ENCODE data around the gene TRIM4. TPM values are rescaled to one million over a fixed set of nuclear protein-coding genes. Genes with fewer than 3 reads are reported as not detected.

The TRIM4 gene
- total and polyA plus RNA-seq, 3 donors from 2014 or later = 26.1 to 59.7 (median 56.1) TPM

DNA sequence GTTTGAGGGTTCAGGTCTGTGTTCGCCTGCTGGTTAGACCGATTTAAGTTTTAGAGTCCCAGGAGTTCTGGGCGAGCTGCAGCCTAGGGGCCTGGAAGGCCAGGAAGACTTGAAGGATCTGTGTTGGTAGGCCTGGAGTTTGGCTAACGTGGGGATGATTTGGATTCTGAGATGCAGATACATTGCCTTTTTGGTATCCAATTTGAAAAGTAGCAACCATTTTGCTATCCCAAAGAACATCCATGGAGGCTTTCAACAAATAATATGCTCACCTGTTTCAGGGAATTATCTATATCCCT is 433 bp upstream of the TRIM4 start:
- peaks cover 15% of the 10 kb centered on the region for H3K4me1 ChIP-seq

DNA sequence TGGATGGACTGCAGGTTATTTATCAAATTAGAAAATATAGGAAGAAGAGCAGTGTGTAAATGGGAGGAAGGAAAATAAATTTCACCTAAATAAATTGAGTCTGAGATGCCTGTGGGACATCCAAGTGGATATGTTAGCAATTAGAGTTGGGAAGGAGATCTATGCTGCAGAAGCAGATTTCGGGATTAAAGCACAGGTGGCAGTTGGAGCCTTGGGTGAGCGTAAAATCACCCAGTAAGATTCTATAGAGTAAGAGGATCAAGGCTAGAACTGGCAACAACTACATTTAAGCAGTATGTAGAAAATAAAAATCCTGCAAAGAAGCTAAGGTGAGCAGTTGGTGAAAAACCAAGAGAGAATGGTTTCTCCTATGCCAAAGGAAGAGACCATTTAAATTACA is 8.4 kb downstream of the TRIM4 start:
- TF ChIP-seq, protein P1, sequence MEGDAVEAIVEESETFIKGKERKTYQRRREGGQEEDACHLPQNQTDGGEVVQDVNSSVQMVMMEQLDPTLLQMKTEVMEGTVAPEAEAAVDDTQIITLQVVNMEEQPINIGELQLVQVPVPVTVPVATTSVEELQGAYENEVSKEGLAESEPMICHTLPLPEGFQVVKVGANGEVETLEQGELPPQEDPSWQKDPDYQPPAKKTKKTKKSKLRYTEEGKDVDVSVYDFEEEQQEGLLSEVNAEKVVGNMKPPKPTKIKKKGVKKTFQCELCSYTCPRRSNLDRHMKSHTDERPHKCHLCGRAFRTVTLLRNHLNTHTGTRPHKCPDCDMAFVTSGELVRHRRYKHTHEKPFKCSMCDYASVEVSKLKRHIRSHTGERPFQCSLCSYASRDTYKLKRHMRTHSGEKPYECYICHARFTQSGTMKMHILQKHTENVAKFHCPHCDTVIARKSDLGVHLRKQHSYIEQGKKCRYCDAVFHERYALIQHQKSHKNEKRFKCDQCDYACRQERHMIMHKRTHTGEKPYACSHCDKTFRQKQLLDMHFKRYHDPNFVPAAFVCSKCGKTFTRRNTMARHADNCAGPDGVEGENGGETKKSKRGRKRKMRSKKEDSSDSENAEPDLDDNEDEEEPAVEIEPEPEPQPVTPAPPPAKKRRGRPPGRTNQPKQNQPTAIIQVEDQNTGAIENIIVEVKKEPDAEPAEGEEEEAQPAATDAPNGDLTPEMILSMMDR (IDR thresholded peaks at IDR 0.05) = no peak
- TF ChIP-seq POLR2A (IDR thresholded peaks at IDR 0.05) = no peak
- Histone ChIP-seq H3K27ac (no peak overlapping the region), H3K36me3 (ENCODE audit: low read depth, missing control alignments) (no peaks in the 10 kb centered on the region), H3K4me3 (no peak overlapping the region), H3K4me1 (no peaks in the 10 kb centered on the region), H3K27me3 (no peaks in the 10 kb centered on the region), H3K9me3 (no peaks in the 10 kb centered on the region)
- intact Hi-C loops (cut with DNase I; ENCODE audit: low total_unique reads) = no loop called here
- 97 to 100% methylated on average over 2 of the region's 2 CpGs for WGBS, 2 donors
- no peak for DNase-seq

More for the DNA sequence above, 433 bp upstream of the TRIM4 start:
- no peak for DNase-seq
- Histone ChIP-seq H3K4me3 (peak overlapping the region; percentile 89 to 97), H3K27me3 (no peaks in the 10 kb centered on the region), H3K36me3 (ENCODE audit: low read depth, missing control alignments) (no peaks in the 10 kb centered on the region), H3K27ac (peak overlapping the region; percentile 85 to 88), H3K9me3 (no peaks in the 10 kb centered on the region)
- no peak for TF ChIP-seq POLR2A (IDR thresholded peaks at IDR 0.05)
- TF ChIP-seq, protein P1 (IDR thresholded peaks at IDR 0.05) = no peak
- intact Hi-C loops (cut with DNase I; ENCODE audit: low total_unique reads) = no loop called here
- WGBS, 2 donors = 12 to 32% methylated on average over 4 of the region's 4 CpGs

DNA sequence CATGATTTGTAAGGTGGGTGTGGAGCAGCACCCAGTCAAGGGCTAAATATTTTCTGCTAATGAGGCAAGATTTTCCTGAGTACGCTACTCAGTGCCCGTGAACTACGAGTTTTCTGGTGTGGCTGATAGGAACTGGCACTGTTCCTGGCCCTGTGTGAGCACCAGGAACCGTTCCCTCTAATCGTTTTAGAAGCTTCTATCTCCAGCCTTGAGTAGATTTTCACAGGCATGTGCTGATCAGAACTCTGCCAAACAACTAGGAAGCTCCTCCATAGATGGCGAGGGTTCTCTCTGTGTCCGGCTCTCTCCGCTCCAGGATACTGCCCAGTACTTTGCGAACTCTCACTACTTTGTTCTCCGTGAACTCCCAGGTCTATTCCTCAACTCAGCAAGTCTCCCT is 17.7 kb downstream of the TRIM4 start:
- no peak for TF ChIP-seq POLR2A (IDR thresholded peaks at IDR 0.05)
- TF ChIP-seq, protein P1 (IDR thresholded peaks at IDR 0.05) = no peak
- 70 to 72% methylated on average over 10 of the region's 10 CpGs for WGBS, 2 donors
- Histone ChIP-seq H3K4me3 (no peak overlapping the region), H3K27ac (peak overlapping the region; percentile 1 to 27), H3K9me3 (no peaks in the 10 kb centered on the region), H3K36me3 (ENCODE audit: low read depth, missing control alignments) (no peaks in the 10 kb centered on the region), H3K27me3 (no peaks in the 10 kb centered on the region), H3K4me1 (no peaks in the 10 kb centered on the region)
- DNase-seq = peak; percentile 63
- intact Hi-C loops (cut with DNase I; ENCODE audit: low total_unique reads) = no loop called here

DNA sequence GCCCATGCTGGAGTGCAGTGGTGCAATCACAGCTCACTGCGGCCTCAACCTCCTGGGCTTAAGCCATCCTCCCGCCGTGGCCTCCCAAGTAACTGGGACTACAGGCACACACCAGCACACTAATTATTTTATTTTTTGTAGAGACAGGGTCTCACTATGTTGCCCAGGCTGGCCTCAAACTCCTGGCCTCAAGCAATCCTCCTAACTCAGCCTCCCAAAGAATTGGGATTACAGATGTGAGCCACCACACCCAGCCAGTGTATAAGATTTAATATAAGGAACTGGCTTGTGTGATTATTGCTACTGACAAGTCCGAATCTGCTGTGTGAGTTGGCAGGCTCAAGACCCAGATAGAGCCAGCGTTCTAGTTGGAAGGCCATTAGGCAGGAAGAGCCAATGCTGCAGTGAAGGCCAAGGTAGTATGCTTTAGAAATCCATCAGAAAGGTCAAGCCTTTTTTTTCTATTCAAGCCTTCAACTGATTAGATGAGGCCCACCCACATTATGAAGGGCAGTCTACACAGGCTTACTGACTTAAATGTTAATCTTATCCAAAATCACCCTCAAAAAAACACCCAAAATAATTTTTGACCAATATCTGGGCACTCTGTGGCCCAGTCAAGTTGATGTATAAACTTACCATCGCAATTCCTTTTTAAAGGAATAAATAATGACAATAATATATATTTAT is 19.4 kb downstream of the TRIM4 start:
- Histone ChIP-seq H3K4me1 (no peaks in the 10 kb centered on the region), H3K27ac (no peak overlapping the region), H3K27me3 (no peaks in the 10 kb centered on the region), H3K9me3 (no peaks in the 10 kb centered on the region), H3K4me3 (no peak overlapping the region), H3K36me3 (ENCODE audit: low read depth, missing control alignments) (no peaks in the 10 kb centered on the region)
- intact Hi-C loops (cut with DNase I; ENCODE audit: low total_unique reads) = no loop called here
- no peak for TF ChIP-seq POLR2A (IDR thresholded peaks at IDR 0.05)
- TF ChIP-seq, protein P1 (IDR thresholded peaks at IDR 0.05) = no peak
- 94 to 96% methylated on average over 6 of the region's 6 CpGs for WGBS, 2 donors
- DNase-seq = no peak

DNA sequence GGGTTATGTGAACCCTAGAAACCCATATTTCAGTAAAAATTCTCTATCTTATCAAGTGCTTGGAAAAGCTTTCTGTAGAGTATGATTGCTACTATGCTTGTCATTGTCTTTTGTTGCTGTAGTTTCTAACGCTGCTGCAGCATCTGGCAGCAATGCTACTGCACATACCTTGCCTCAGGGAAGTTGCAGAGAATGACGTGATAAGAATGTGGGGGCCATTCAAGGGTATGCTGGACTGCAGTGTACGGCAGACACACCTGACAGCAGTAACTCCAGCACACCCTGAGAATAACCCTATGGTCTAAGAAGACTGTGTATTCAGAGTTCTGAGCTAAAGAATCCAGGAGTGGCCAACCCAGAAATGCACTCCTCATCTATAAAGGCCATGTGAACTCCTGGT is 20.5 kb downstream of the TRIM4 start:
- intact Hi-C loops (cut with DNase I; ENCODE audit: low total_unique reads) = no loop called here
- no peak overlapping the region for H3K4me3 ChIP-seq
- DNase-seq = no peak
- no peak overlapping the region for H3K27ac ChIP-seq
- no peaks in the 10 kb centered on the region for H3K4me1 ChIP-seq
- TF ChIP-seq, protein P1 (IDR thresholded peaks at IDR 0.05) = no peak
- TF ChIP-seq POLR2A (IDR thresholded peaks at IDR 0.05) = no peak
- WGBS, 2 donors = 45 to 66% methylated on average over 3 of the region's 3 CpGs
- no peaks in the 10 kb centered on the region for H3K36me3 ChIP-seq (ENCODE audit: low read depth, missing control alignments)
- H3K9me3 ChIP-seq = no peaks in the 10 kb centered on the region
- no peaks in the 10 kb centered on the region for H3K27me3 ChIP-seq

Measured in testis (tissue), 3 donors.